ENCODE measurements around the gene APOL6. TPM values are rescaled to one million over a fixed set of nuclear protein-coding genes. Genes with fewer than 3 reads are reported as not detected.
"Not testable (repeated sequence)": the region's sequence is repeated elsewhere in the genome, so short reads cannot be mapped to it uniquely, and the experiment has no call there.

Gene APOL6
- total and polyA plus RNA-seq, 2 donors (not counting 3 experiments of a cell fraction or from before 2014, with no cell fraction given) = 0.33 to 3.0 TPM

DNA sequence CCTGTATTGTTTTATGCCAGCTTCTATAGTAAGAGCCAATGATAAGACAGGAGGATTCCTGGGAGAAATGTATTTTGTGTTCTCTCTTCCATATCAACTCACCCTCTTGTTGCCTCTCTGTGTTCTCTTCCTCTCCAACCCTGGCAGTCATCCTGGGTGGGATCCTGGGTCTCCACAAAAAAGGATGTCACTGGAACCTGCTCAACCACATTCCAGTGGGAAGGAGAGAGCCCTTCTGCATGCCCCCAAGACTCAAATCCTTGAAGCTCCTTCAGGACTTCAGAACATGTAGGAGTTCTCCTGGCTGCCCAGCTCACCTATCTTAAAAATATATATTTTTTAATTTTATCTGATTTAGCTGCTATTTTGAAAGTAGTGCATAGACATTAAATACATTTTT, 26.1 kb downstream of the APOL6 start:
- Histone ChIP-seq H3K27me3 (ENCODE audit: control insufficient read depth in 2 of 2, insufficient read depth in 2 of 2, low read length in 2 of 2) (peaks cover 7 to 19% of the 10 kb centered on the region in 2 experiments), H2AFZ (ENCODE audit: low read depth, low read length) (no peak overlapping the region), H3K9me1 (replicated peaks; ENCODE audit: control insufficient read depth, extremely low read depth, insufficient read depth, low read length) (no peaks in the 10 kb centered on the region), H3K79me2 (ENCODE audit: control insufficient read depth, insufficient read depth, low read length) (no peaks in the 10 kb centered on the region), H3K27ac (ENCODE audit: insufficient read depth, low read depth, low read length) (no peak overlapping the region), H3K9me3 (replicated peaks; ENCODE audit: control insufficient read depth, insufficient read depth, low read length) (no peaks in the 10 kb centered on the region), H3K36me3 (ENCODE audit: control insufficient read depth in 2 of 2, extremely low read depth in 1 of 2, insufficient read depth in 2 of 2, low read length in 2 of 2) (no peaks in the 10 kb centered on the region), H3K9ac (replicated peaks; ENCODE audit: extremely low read depth, insufficient read depth, low read length) (no peak overlapping the region), H3K4me2 (ENCODE audit: insufficient read depth, low read length) (no peak overlapping the region), H3K4me1 (ENCODE audit: control insufficient read depth, extremely low read depth, insufficient read depth, low read length) (no peaks in the 10 kb centered on the region), H3K4me3 (replicated peaks in 1 of 3; ENCODE audit: insufficient read depth in 1 of 3, low read depth in 1 of 3, low read length in 3 of 3) (no peak overlapping the region), H4K20me1 (replicated peaks; ENCODE audit: control insufficient read depth, extremely low read depth, insufficient read depth, low read length) (no peaks in the 10 kb centered on the region)
- no peak for TF ChIP-seq EZH2 (IDR thresholded peaks at IDR 0.05; ENCODE audit: borderline replicate concordance, low read depth, low read length, severe bottlenecking)
- TF ChIP-seq MYC (IDR thresholded peaks at IDR 0.05; ENCODE audit: low read depth, low read length) = no peak
- TF ChIP-seq JUN (IDR thresholded peaks at IDR 0.05; ENCODE audit: borderline replicate concordance, insufficient read depth, insufficient read length, low read depth) = no peak
- no peak for TF ChIP-seq FOS (IDR thresholded peaks at IDR 0.05; ENCODE audit: borderline replicate concordance, insufficient read depth, low read length)
- TF ChIP-seq POLR2A (IDR thresholded peaks at IDR 0.05; ENCODE audit: low read depth, low read length) = no peak
- TF ChIP-seq, protein P1, sequence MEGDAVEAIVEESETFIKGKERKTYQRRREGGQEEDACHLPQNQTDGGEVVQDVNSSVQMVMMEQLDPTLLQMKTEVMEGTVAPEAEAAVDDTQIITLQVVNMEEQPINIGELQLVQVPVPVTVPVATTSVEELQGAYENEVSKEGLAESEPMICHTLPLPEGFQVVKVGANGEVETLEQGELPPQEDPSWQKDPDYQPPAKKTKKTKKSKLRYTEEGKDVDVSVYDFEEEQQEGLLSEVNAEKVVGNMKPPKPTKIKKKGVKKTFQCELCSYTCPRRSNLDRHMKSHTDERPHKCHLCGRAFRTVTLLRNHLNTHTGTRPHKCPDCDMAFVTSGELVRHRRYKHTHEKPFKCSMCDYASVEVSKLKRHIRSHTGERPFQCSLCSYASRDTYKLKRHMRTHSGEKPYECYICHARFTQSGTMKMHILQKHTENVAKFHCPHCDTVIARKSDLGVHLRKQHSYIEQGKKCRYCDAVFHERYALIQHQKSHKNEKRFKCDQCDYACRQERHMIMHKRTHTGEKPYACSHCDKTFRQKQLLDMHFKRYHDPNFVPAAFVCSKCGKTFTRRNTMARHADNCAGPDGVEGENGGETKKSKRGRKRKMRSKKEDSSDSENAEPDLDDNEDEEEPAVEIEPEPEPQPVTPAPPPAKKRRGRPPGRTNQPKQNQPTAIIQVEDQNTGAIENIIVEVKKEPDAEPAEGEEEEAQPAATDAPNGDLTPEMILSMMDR (IDR thresholded peaks at IDR 0.05; ENCODE audit: extremely low read depth in 1 of 2, insufficient read depth in 1 of 2, low read depth in 1 of 2, low read length in 2 of 2) = no peak
- TF ChIP-seq POLR2AphosphoS5 (IDR thresholded peaks at IDR 0.05; ENCODE audit: insufficient read depth, low read depth, low read length) = no peak
- TF ChIP-seq GATA2 (IDR thresholded peaks at IDR 0.05; ENCODE audit: insufficient read depth, insufficient read length, low read depth, low read length) = no peak
- TF ChIP-seq, protein P2, sequence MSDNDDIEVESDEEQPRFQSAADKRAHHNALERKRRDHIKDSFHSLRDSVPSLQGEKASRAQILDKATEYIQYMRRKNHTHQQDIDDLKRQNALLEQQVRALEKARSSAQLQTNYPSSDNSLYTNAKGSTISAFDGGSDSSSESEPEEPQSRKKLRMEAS (IDR thresholded peaks at IDR 0.05; ENCODE audit: insufficient read depth, insufficient read length) = no peak
- no peak for DNase-seq (ENCODE audit: low read depth, low spot score)
- no peak for FAIRE-seq
- ChIA-PET CTCF (no interaction called here), POLR2A (no interaction called here)
- intact Hi-C loops (cut with micrococcal nuclease) = no loop called here
- dilution Hi-C loops (cut with MboI; ENCODE audit: extremely low pct_ligation_motif_present, low sequenced_read_pairs) = no loop called here
- BruUV-seq (replicated peaks) = no TSS peak

DNA sequence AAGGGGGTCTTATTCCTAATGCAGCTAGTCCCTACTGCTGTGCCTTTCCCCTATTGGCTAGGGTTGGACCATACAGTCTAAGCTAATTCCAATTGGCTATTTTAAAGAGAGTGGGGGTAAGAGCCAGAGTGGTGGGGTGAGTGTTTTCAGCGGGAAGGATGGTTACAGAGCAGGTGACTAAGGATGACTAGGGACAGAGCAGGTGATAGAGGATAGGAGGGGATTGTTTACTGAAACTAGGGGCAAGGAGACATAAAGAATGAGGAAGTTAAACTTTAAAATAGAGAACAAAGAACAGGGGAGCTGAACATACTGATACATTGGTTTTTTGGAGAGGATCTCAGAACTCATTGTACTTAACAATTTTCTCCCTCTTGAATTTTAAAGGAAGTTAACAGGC, 27.8 kb downstream of the APOL6 start:
- H3K4me3 ChIP-seq (replicated peaks in 1 of 3; ENCODE audit: insufficient read depth in 1 of 3, low read depth in 1 of 3, low read length in 3 of 3); DNase-seq (ENCODE audit: low read depth, low spot score); H3K9me1 ChIP-seq (replicated peaks; ENCODE audit: control insufficient read depth, extremely low read depth, insufficient read depth, low read length); BruUV-seq (replicated peaks); H3K4me2 ChIP-seq (ENCODE audit: insufficient read depth, low read length); dilution Hi-C loops (cut with MboI; ENCODE audit: extremely low pct_ligation_motif_present, low sequenced_read_pairs); H3K79me2 ChIP-seq (ENCODE audit: control insufficient read depth, insufficient read depth, low read length); H4K20me1 ChIP-seq (replicated peaks; ENCODE audit: control insufficient read depth, extremely low read depth, insufficient read depth, low read length); FAIRE-seq; H3K9ac ChIP-seq (replicated peaks; ENCODE audit: extremely low read depth, insufficient read depth, low read length); H2AFZ ChIP-seq (ENCODE audit: low read depth, low read length); H3K27ac ChIP-seq (ENCODE audit: insufficient read depth, low read depth, low read length); intact Hi-C loops (cut with micrococcal nuclease); H3K4me1 ChIP-seq (ENCODE audit: control insufficient read depth, extremely low read depth, insufficient read depth, low read length); POLR2A ChIA-PET; H3K9me3 ChIP-seq (replicated peaks; ENCODE audit: control insufficient read depth, insufficient read depth, low read length); H3K36me3 ChIP-seq (ENCODE audit: control insufficient read depth in 2 of 2, extremely low read depth in 1 of 2, insufficient read depth in 2 of 2, low read length in 2 of 2): not testable (repeated sequence)
- H3K27me3 ChIP-seq (ENCODE audit: control insufficient read depth in 2 of 2, insufficient read depth in 2 of 2, low read length in 2 of 2) = peaks cover 8 to 22% of the 10 kb centered on the region in 2 experiments
- CTCF ChIA-PET = interaction anchor here (0.9 kb wide), 1 partner anchor 8 kb away, joined by 3 read pairs; no protein-coding TSS in a partner anchor
